HepG2 (cell line): ENCODE data around the gene TOR4A. TPM values are rescaled to one million over a fixed set of nuclear protein-coding genes. Genes with fewer than 3 reads are reported as not detected.

ENCODE experiments used
- CCDC6 ChIP-seq: sonication (generic); formaldehyde crosslinking; IDR thresholded peaks from 2 replicates; pipeline ENCODE4 v1.8.1; 2022; ENCODE audit warnings: mild to moderate bottlenecking, missing genetic modification reagents, moderate library complexity
- DMTF1 ChIP-seq: sonication (generic); formaldehyde crosslinking; IDR thresholded peaks from 2 replicates; pipeline ENCODE4 v1.4.0; 2020; ENCODE audit warnings: mild to moderate bottlenecking, missing genetic modification reagents
- HOMEZ ChIP-seq: IDR thresholded peaks from 2 replicates; pipeline ENCODE4 v1.6.1; 2016; ENCODE audit warnings: low read depth
- NKX3-1 ChIP-seq: sonication (generic); formaldehyde crosslinking; IDR thresholded peaks from 2 replicates; pipeline ENCODE4 v1.5.0; 2020; ENCODE audit warnings: missing genetic modification reagents
- PCBP1 ChIP-seq: fragments of 200-400 bp; formaldehyde crosslinking; IDR thresholded peaks from 2 replicates; pipeline ENCODE4 v1.6.1; 2017; ENCODE audit warnings: mild to moderate bottlenecking, low read depth, low read length, borderline replicate concordance
- TEAD3 ChIP-seq: optimal IDR thresholded peaks from 2 replicates; pipeline ENCODE3; 2016; ENCODE audit warnings: borderline replicate concordance
- ZFP37 ChIP-seq: sonication (generic); formaldehyde crosslinking; IDR thresholded peaks from 2 replicates; pipeline ENCODE4 v1.4.0; 2020; ENCODE audit warnings: missing genetic modification reagents, borderline replicate concordance
- ZNF205 ChIP-seq: IDR thresholded peaks from 2 replicates; pipeline ENCODE4 v1.6.1; 2018; ENCODE audit warnings: missing biosample characterization, missing genetic modification reagents
- ZNF207 ChIP-seq: fragments of 450-650 bp; IDR thresholded peaks from 2 replicates; pipeline ENCODE4 v1.6.1; 2016; ENCODE audit warnings: antibody characterized with exemption, borderline replicate concordance
- ZNF407 ChIP-seq: sonication (generic); formaldehyde crosslinking; IDR thresholded peaks from one replicate; pipeline ENCODE4 v1.5.1; 2020; ENCODE audit warnings: mild to moderate bottlenecking, missing genetic modification reagents; ENCODE audit errors: not compliant biosample characterization
- ZNF460 ChIP-seq: sonication (generic); formaldehyde crosslinking; IDR thresholded peaks from 2 replicates; pipeline ENCODE4 v1.5.1; 2020; ENCODE audit warnings: missing genetic modification reagents, mild to moderate bottlenecking, borderline replicate concordance
- ZNF580 ChIP-seq: IDR thresholded peaks from 2 replicates; pipeline ENCODE4 v1.6.1; 2016; ENCODE audit warnings: low read depth, borderline replicate concordance
- ZNF770 ChIP-seq: sonication (generic); formaldehyde crosslinking; IDR thresholded peaks from 2 replicates; pipeline ENCODE4 v1.5.0; 2020; ENCODE audit warnings: mild to moderate bottlenecking, missing genetic modification reagents
- ZNF772 ChIP-seq: sonication (generic); formaldehyde crosslinking; IDR thresholded peaks from 2 replicates; pipeline ENCODE4 v1.5.0; 2020; ENCODE audit warnings: mild to moderate bottlenecking, missing genetic modification reagents
- polyA plus RNA-seq, 8 experiments: library from polyadenylated mRNA; depleted of rRNA in 3 of 8; stranded (reverse) in 7 of 8; unstranded in 1 of 8; fragments of >200 nt; fragmentation: Illumina TruSeq in 4 of 8; extraction: Trizol in 4 of 8; gene quantifications; 2 replicates each; pipeline versions ENCODE4 v1.2.1 to v1.2.3, GENCODE V29; 2011 to 2016; ENCODE audit warnings: low read depth in 4 of 8, missing spikeins in 1 of 8, mixed read lengths in 1 of 8; ENCODE audit not compliant: insufficient read depth in 1 of 8
- total RNA-seq, 5 experiments: library from RNA; depleted of rRNA; stranded (reverse); fragments of >200 nt; fragmentation: Illumina TruSeq; extraction: Trizol; gene quantifications; 2 replicates each; pipeline ENCODE4 v1.2.3, GENCODE V29; 2016; ENCODE audit warnings: low read depth in 1 of 5

TOR4A gene
- total and polyA plus RNA-seq, 2 of the 13 experiments (the other 11 are each of a cell fraction or from before 2014, with no cell fraction given), result 11.1 to 14.2 TPM

DNA sequence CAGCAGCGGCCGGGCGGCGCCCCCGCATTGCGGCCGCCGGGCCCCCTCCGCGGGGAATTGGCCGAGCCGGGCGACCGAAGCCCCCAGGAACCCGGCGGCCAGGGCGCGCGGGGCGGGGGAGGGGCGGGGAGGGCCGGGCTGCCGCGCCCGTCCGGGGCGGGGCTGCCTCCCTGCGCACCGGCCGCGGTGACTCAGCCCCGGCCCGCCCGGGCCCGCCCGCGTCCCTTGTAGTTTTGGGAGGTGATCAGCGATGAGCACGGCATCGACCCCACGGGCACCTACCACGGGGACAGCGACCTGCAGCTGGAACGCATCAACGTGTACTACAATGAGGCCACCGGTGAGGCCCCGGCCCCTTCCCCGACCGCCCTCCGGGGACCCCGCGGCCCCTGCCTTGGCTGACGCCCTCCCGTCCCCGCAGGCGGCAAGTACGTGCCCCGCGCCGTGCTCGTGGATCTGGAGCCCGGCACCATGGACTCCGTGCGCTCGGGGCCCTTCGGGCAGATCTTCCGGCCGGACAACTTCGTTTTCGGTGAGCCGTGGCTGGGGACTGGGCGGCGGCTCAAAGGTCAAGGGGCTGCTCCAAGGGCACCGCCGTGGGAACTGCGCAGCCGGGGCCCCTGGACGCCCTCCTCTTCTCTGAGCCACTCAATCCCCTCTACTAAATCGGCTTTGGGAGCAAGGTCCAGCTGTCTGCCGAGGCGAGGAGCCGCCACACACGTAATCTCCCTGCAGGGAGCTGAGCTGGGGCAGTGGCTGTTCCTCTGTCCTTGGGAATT, 35.8 kb upstream of the TOR4A start (continued):
- TF ChIP-seq CCDC6 (CRISPR knock-in tag), result no peak
- TF ChIP-seq DMTF1, result no peak
- TF ChIP-seq ZNF407, result no peak
- TF ChIP-seq HOMEZ (CRISPR knock-in tag), result 0 out of 2 replicates have a peak, but pooled peaks have one; percentile 18
- TF ChIP-seq ZFP37 (CRISPR knock-in tag), result no peak
- peak; percentile 4; the same call in 1 of the 2 replicates for TF ChIP-seq ZNF772 (CRISPR knock-in tag)
- TF ChIP-seq ZNF770 (CRISPR knock-in tag), result no peak
- TF ChIP-seq TEAD3 (CRISPR knock-in tag), result no peak
- 0 out of 2 replicates have a peak, but pooled peaks have one; percentile 21 for TF ChIP-seq ZNF580 (CRISPR knock-in tag)
- no peak for TF ChIP-seq ZNF207
- TF ChIP-seq ZNF205 (CRISPR knock-in tag), result no peak
- no peak for TF ChIP-seq NKX3-1 (CRISPR knock-in tag)
- no peak for TF ChIP-seq ZNF460 (CRISPR knock-in tag)
- no peak for TF ChIP-seq PCBP1
